D341Med (cell line): ENCODE results near the gene MDC1.
"Not testable (repeated sequence)": the region's sequence is repeated elsewhere in the genome, so short reads cannot be mapped to it uniquely, and the experiment has no call there.

Experiments used
- DNase-seq: peaks from one replicate; pipeline ENCODE4 v3.0.0; 2012; ENCODE audit warnings: low spot score

MDC1 gene

DNA sequence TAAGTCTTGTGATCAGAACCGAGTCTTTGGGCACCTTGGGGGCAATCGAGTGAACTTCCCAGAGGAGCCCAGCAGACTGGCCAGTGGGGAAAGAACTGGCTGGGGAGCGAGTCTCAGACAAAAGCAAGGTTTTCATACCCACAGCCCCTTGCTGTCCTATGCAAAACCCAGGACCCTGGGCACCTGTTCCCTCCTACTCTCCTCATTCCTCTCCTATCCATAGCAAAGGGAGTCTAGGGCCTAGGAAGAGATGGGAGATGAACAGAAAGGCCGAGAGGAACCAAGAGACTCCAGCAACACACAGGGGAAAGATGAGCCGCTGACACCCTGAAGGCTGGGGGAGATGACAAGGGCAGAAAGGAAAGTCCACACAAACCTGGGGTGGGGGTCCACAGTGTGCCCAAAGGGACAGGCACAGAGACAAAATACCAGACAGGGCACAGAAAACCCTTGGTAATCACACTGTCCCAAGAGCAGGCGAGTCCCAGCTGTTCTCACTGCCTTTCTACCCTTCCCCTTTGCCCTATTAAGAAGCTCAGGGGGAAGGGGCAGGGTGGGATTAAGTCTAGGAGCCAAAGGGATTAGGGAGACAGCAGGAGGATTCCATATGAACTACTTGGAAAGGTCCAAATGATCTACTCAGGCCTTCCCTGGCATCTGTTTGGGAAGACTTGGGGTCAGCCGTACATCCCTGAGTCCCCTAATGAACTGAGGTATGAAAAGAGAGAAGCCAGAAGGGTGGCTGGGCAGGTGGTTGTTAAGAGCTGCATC is 37.1 kb downstream of the MDC1 start:
- DNase-seq = no peak

DNA sequence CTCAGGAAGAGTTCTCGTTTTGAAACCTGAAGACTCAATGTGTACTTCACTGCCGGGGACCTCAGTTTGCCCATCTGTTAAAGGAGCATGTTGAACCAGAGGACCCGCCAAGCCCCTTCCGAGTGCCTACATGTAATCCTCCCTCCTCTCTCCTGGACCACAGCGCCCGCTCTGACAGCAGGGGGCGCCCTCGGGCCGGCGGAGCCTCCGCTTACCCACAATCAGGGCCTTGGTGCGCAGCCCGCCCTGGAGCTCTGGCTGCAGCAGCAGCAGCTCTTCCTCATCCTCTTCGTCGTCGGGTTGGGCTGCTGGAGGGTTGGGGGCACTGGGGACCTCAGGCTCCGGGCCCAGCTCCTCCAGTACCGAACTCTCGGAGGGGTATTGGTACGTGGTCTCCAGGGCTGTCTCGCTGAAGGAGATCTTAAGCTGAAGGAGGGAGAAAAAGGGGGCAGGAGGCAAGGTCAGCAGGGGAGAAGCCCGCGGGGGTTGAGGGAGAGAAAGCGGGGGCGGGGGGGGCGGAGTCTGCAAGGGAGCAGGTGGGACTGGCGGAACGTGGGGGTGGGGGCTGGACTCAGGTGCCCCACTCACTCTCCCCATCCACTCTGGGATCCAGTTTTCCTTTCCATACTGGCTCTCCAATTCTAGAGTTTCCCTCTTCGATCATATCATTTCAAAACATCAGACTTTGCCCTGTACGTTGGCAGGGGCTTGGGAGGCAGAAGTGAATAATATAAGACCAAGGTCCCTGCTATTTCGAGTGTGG is 37.9 kb downstream of the MDC1 start:
- peak; percentile 91 for DNase-seq

DNA sequence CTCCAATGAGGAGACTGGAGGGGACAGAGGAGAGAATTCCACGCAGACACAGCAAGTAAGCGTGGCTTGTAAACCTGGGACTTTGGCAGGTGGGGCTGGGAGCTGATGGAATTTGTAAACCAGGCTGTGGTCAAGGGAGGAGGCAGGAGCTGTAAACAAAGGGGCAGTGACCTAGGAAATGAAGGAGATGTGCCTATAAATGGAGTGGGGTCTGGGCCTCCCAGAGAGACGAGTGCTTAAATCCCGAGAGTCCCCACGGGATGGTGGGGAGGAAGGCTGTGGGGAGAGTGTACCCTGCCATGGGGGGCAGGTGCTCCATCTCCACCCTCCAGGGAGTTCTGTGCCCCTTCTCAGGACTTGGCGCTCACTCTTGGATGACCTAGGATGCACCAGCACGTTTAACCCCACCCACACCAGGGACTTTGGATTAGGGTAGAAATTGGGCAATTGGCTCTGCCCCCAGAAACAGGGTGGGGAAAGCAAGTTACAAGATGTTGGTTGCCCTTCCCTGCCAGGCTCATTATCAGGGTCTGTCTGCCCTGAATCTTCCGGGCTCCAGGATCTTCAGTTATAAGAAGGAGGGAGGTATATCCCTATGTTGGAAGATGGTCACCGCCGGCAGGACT is 40.3 kb downstream of the MDC1 start:
- DNase-seq = no peak

DNA sequence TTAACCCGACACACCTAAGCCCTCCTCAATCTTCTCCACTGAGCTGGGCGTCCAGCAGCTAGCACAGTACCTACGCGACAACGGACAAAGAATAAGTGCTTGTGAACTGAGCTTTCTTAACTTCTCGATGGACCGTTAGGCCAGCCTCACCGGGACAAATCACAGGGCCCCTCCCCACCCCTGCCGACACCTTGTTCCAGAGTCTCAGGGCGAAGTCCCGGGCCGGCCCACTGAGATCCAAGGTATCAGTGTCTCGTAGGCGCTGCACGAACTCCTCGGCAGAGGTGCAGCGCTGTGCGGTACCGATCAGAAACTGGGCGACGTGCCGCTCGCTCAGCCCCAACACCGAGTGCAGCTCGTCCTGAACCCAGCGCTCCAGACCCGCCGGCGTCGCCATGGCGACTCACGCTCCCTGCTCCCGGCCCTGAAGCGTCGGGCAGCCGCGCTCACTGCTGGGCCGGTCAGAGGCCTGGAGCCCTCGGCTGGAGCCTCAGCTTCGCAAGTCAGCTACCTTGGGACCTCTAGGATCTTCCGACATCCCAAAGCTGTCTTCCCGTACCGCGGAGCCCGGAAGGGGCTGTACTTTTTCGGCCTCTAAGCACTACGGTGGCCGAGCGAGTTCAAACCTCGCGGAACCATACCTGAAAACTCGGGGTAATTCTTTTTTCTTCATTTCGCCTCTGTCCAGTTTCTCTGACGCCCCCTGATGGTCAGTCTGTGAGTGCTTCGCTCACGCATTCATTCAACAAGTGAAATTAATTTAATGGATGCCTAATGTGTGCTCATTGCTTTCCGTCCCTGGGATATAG is 44.4 kb downstream of the MDC1 start, which contains the start of gene DHX16:
DHX16 (minus strand) TSS at position 562 of the 809 bp plus-strand sequence; CDS start at position 397, 165 bp downstream.
- peak; percentile 87 for DNase-seq

DNA sequence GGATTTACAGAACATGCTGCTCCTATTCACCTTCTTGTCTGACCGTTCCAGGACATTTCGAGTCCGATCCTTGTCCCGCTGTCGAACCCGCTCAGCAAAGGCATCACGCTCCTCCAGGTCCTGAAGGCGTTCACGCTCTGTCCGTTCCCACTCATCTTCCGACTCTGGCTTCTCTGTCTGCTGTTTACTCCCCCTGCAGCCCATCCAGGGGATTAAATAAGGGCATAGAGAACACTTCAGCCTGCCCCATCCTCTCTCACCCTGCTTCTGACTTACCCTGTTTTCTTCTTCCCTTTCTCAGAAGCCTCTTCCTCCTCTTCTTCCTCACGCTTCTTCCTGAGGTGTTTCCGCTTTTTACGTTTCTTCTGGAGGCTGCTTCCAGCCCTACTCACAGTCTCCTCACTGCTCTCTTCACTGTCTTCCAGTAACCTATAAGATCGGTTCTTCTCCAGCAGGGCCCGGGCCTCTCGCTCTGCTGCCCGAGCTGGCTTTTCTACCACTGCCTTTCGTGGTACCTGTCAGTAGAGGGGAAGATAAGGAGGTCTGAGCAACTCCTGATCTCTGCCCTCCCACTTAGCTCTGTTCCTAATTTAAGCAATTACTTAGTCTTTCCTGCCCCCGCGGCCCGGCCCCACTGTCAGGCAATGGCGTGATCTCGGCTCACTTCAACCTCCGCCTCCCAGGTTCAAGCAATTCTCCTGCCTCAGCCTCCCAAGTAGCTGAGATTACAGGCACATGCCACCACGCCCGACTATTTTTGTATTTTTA is 46.1 kb downstream of the MDC1 start:
- no peak for DNase-seq

DNA sequence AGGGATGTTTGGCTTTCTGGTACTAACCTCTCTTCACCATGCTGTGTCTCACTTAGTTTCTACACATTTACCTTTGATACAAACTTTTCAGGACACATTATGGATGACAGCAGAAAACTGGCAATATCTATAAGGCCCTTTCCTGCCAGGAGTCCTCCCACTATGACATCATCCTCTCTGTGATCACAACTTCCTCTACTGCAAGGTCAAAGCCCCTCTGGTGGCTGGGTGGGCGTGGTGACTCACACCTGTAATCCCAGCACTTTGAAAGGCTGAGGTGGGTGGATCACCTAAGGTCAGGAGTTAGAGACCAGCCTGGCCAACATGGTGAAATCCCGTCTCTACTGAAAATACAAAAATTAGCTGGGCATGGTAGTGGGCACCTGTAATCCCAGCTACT is 50.8 kb downstream of the MDC1 start:
- not testable (repeated sequence) for DNase-seq

DNA sequence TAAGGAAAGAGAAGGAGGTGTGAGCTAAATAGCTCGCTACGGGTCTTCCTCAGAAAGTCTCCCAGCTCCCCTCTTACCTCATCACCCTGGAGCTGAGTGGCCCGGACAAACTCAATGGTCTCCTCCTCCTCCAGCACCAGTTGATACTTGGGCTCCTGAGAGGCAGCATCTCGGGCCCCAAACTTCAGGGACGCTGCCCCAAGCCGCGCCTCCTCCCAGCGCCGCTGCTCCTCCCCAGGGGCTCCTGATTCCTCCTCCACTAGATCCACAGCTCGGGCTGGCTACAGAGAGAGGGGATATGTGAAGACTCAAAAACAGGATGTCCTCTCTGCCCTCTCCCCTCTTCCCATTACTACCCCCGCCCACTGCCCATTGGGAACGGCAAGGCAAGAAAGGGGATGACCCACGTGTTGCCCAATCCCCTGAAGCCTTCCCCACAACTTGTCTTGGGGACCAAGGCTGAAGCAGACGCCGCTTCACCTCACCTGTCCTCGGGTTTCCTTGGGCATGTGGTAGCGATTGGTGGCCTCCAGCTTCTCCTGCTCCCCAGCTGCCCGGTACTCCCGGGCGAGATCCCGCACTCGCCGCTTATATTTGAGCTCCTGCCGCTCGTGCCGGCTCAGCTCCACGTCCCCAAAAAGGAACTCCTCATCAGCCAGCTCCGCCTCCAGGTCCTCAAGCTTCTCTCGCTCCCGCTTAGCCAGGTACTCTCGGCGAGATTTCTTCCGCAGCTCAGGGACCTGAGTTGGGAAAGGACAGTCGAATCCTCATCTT is 51.9 kb downstream of the MDC1 start:
- DNase-seq = no peak

DNA sequence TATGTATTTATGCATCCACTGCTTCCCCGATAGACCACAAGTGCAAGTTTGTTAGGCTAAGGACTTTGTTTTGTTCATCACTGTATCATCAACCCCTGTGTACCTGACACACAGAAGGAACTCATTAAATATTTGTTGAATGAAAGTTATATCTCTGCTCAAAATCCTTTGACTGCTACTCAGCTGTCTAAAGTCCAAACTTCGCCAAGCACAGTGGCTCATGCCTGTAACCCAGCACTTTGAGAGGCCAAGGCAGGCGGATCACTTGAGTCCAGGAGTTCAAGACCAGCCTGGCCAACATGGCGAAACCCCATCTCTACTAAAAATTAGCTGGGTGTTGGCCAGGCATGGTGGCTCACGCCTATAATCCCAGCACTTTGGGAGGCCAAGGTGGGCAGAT is 59.2 kb downstream of the MDC1 start:
- not testable (repeated sequence) for DNase-seq

DNA sequence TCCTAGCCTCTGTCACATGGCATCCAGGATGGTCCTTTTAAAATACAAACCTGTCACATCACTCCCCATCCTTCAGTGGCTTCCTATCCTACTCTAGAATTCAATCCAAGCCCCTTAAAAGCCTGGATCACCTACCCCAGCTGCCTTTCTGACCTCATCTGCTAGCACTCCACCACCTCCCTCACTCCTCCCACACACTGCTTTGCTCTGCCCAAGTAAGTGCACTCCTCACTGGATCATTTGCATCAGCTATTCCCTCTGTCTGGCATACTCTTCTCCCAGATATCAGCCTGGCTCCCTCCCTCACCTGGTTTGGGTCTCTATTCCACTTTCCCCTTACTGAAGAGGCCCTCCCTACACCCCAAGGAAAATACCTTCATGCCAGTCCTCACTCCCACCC is 59.6 kb downstream of the MDC1 start:
- DNase-seq = no peak

DNA sequence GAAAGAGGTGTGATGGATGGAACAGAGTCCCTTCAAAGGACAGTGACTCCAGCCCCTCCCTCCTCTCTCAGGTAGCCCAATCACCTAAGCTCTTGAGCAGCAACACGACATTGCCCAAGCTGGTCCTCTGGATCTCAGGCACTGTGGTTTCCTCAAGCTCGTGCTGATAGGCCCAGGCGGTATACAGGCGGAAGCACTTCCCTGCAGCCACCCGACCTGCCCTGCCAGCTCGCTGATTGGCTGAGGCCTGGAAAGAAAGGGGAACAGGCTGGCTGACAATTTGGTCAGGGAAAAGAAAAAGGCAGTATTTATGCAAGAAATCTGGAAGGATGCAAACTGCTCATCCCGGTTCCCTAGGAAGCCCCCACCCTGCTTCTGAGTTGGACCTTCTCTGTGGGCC is 60.6 kb downstream of the MDC1 start:
- no peak for DNase-seq

DNA sequence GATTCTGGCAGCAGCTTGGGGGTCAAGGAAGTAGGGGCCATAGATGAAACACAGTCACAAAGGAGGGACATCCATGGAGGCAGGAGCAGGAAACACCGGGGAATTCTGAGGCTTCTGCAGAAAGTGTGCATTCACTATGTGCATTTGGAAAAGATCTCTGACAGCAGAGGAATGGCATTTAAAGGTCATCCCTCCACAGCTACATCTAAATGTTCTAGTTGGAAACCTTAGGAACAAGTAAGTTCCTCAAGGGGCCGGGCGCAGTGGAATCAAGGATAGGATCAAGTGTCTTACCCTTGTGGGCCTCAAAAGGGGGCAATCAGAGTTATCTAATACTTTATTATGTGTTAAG is 61.4 kb downstream of the MDC1 start:
- DNase-seq = no peak

DNA sequence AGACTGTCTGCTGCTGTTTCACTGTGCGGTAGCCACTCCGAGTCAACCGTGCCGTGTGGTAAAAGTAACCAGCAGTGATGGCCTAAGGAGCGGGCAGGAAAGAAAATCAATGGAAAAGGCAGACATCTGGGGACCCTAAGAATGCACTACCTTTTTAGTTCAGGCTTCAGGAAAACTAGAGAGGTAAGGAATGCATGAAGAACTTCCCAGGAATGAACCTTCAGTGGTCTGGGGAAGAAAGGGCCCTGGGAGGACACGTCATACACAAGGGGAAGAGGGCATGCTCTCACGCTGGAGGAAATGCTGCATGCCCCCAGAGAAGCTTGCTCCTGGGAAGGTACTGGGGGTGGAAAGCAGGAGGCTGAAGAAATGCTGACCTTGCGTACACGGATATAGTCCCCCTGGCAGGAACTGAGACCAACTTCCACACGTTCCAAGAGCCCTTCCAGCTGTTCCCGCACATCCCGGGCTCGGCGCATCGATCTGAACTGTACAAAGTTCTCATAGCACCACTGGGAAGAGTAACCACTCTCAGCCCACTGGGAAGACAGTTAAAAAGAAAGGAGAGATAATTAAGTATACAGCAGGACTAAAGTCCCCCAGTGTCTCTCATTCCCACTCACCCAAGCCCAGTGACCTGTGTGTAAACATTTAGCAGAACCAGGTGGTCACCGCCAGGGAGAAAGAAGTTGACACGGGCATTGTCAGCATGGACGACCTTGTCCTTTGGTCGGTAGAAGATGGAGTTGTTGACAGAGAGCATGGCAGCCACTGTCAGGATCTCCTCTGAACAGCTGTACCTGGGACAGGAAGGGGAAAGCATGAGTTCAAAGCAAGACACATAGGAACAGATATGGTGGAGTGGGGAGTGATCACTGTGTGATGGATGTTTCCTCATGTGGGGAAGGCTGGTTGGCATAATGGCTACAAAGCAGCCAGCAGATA is 62.0 kb downstream of the MDC1 start:
- DNase-seq = no peak

DNA sequence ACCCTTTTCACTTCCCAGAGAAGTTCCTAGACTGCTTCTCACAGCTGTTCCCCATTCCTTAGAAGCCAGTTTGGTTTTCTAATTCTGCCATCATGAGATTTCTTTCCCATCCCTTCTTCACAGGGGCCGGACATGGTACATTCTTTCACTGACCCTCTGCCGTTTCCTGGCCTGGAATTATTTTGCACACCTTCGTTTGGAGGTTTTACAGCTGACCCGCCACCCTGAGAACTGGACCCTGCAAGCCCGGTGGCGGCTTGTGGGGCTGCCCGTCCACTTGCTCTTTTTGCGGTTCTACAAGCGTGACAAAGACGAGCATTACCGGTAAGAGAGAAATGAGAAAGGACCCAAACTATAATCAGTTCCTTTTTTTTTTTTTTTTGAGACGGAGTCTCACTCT is 65.9 kb downstream of the MDC1 start:
- no peak for DNase-seq
